NCI-H82 treated with DMSO at 0.1 percent for 48 hours (cell line): ENCODE measurements around the gene MCF2L.
"Not testable (repeated sequence)": the region's sequence is repeated elsewhere in the genome, so short reads cannot be mapped to it uniquely, and the experiment has no call there.

ENCODE experiments used
- DNase-seq: peaks from one replicate; lab custom pipeline; 2025; ENCODE audit not compliant: unreplicated experiment; lab: John Stamatoyannopoulos, UW

The MCF2L gene

DNA sequence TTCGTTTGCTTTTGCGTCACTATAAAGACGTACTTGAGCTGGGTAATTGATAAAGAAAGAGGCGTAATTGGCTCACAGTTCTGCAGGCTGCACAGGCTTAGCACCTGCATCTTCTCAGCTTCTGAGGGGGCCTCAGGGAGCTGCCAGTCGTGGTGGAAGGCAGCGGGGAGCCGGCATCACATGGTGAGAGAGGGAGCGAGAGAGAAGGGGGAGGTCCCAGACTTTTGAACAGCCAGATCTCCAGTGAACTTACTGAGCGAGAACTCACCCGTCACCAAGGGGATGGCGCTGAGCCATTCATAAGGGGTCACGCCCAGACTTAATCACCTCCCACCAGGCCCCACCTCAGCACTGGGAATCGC lies 77.8 kb downstream of the MCF2L start:
- DNase-seq, result no peak

DNA sequence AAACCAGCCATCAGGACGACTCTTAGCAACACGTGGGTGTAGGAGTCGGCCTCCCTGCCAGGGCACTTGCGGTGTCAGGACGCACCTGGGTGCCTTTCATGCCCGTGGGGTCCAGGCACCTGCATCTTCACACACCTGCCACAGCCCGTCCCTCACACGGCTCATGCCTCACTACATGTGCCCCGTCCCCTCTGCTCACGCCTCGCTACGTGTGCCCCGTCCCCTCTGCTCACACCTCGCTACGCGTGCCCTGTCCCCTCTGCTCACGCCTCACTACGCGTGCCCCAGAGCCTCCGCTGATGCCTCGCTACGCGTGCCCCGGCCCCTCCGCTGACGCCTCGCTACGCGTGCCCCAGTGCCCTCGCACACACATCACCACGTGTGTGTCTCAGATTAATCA lies 78.6 kb downstream of the MCF2L start:
- no peak for DNase-seq

DNA sequence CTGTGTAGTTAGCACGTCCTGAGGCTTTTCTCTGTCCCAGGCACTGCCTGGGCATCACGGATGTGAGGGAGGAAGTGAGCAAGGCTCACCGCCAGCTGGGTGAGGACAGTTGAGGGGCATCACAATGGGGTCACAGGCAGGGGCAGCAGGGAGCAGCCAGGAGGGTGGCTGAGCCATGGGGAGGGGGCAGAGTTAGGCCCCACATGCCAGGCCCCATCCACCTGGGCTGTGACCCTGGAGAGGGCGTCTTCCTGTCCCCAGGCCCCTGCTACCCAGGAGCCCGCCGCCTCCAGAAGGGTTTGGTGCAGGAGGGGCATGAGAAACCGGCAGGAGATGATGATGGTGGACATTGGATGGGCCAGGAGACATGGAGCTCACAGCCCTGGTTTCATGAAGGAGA lies 79.8 kb downstream of the MCF2L start:
- no peak for DNase-seq

- DNase-seq, result no peak
These were observed 80.5 kb downstream of the MCF2L start for GRCh38 chr13:113049521-113049941.

- no peak for DNase-seq
These were observed 81.0 kb downstream of the MCF2L start for GRCh38 chr13:113049981-113050380.

DNA sequence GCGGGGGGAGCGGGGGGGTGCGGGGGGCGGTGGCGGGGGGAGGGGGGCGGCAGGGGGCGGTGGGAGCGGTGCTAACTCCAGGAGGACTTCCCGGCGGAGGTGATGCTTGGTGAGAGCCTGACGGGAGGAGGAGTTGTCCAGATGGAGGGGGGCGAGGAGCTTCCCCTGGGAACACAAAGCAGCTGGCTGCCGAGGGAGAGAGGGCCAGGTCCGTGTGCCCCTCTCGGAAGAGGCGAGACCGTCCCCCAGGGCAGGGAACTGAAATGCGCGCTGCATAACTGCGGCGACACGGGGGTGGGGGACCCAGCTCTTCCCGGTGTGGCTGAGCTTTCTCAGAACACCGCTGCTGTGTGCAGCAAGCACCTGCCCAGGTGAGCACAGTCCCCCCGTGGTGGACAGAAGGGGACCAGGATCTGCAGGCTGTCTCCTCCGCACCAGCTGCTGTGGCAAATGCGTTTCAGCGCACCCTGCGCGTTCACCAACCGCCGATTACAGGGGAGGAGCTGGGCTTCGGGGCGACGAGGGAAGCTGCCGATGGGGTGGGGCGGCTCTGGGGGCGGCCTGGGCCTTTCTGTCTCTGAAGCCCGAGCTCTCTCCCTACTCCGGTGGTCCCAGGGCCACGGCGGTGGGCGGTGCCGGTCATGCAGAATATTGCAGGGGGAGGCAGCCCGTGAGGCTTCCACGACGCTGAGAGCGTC lies 81.9 kb downstream of the MCF2L start:
- DNase-seq, result no peak

DNA sequence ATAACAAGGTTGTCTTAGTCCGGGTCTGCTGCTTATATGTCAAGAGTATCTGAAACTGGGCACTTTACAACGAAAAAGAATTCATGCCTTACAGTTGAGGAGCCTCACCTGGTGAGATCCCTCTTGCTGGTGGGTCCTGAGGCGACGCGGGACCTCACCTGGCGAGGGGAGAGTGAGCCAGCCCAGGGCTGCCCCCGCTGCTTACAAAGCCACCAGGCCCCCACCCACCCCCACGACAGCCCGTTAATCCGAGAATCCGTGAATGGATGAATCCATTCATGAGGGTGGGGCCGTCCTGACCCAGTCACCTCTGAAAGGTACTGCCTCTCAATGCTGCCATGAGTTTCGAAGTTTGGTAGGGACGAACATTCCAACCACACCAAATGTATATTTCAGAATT lies 82.6 kb downstream of the MCF2L start:
- DNase-seq, result no peak

- DNase-seq, result no peak
These were observed 83.2 kb downstream of the MCF2L start for GRCh38 chr13:113052206-113052605.

- DNase-seq, result no peak
These were observed 84.0 kb downstream of the MCF2L start for GRCh38 chr13:113052971-113053370.

- DNase-seq, result no peak
These were observed 84.4 kb downstream of the MCF2L start for GRCh38 chr13:113053376-113053775.

GRCh38 chr13:113053801-113054604 lies 85.0 kb downstream of the MCF2L start:
- no peak for DNase-seq

GRCh38 chr13:113057084-113057483 lies 88.1 kb downstream of the MCF2L start:
- no peak for DNase-seq

DNA sequence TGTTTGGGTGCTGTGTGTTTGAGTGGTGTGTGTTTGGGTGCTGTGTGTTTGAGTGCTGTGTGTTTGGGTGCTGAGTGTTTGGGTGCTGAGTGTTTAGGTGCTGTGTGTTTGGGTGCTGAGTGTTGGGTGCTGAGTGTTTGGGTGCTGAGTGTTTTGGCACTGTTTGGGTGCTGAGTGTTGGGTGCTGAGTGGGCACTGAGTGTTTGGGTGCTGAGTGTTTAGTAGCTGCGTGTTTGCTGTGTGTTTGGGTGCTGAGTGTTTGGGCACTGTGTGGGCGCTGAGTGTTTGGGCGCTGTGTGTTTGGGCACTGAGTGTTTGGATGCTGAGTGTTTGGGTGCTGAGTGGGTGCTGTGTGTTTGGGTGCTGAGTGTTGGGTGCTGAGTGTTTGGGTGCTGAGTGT lies 88.5 kb downstream of the MCF2L start:
- DNase-seq, result not testable (repeated sequence)

GRCh38 chr13:113058129-113058987 lies 89.3 kb downstream of the MCF2L start:
- no peak for DNase-seq

- DNase-seq, result no peak
These were observed 90.2 kb downstream of the MCF2L start for GRCh38 chr13:113058988-113059850.

DNA sequence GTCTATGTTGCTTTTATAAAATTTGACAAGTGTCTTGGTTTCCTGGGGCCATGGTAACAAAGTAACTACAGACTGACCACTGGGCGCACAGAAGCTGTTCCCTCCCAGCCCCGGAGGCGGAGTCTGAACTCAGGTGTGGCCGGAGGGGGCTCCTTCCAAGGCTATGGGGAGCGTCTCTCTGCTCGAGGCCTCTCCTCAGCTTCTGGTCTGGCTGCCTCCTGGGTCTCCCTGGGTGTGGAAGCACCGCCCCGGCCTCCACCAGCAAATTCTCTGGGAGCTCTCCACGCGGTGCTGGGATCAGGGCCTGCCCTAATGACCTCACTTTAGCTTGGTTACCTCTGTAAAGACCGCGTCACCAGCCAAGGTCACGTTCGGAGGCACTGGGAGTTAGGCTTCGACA lies 90.9 kb downstream of the MCF2L start:
- no peak for DNase-seq

- DNase-seq, result no peak
These were observed 91.7 kb downstream of the MCF2L start for GRCh38 chr13:113060557-113061270.

GRCh38 chr13:113061271-113061625 lies 92.2 kb downstream of the MCF2L start:
- no peak for DNase-seq

DNA sequence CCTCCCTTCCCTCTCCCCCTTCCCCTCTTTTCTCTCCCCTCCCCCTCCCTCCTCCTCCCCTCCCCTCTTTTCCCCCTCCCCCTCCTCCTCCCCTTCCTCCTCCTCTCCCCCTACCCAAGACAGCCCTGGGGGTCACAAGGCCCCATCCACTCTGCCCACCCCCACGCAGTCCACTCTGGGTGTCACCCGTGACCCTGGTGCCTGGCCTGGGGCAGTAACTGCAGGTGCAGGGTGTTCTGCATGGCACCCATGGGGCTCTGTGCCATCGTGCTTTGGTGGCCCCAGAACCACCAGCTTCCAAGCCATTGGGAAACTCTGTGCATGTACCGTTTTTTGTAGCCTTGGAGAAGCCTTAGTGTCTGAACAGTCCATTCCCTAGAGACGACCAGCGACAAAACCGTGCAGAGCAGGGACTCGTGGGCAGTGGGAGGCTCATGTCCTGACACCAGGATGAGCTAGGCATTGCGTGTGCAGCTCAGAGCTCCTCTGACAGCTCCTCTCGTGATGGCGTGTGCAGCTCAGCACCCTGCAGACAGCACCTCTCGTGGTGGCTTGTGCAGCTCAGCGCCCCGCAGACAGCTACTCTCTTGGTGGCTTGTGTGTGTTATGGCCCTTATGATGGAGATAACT lies 92.9 kb downstream of the MCF2L start:
- DNase-seq, result no peak

DNA sequence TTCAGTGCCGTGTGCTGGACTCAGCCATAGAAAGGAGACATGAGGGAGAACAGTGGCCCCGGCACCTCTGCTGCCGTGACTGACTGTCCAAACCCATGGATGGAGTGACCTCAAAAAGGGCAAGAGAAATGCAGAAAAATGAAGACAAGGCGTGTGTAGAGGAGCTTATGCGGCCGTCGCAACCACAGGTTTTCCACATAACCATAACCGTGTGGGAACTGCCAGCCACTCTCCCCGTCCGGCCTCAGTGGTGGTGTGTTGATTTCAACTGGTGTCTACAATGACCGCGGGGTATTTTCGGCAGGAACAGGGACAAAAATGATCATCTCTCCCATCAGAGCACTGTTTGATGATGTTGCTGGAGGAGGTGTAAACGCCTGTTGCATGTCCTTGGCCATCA lies 93.7 kb downstream of the MCF2L start:
- no peak for DNase-seq
